GM12875 (cell line): ENCODE measurements around the gene CDKL1.

Source experiments
- H3K4me3 ChIP-seq: one replicate; pipeline ENCODE4 v1.5.1; 2011; ENCODE audit warnings: low read depth, low read length, control low read depth
- TF ChIP-seq, protein P1 (sequence below): IDR thresholded peaks from 2 replicates; pipeline ENCODE4 v1.5.1; 2011; ENCODE audit warnings: low read depth, mild to moderate bottlenecking, control low read depth, inconsistent platforms, low read length, moderate library complexity, borderline replicate concordance; ENCODE audit not compliant: insufficient read depth

The CDKL1 gene

GRCh38 chr14:50301914-50302313 lies 94.8 kb downstream of the CDKL1 start:
- TF ChIP-seq, protein P1, sequence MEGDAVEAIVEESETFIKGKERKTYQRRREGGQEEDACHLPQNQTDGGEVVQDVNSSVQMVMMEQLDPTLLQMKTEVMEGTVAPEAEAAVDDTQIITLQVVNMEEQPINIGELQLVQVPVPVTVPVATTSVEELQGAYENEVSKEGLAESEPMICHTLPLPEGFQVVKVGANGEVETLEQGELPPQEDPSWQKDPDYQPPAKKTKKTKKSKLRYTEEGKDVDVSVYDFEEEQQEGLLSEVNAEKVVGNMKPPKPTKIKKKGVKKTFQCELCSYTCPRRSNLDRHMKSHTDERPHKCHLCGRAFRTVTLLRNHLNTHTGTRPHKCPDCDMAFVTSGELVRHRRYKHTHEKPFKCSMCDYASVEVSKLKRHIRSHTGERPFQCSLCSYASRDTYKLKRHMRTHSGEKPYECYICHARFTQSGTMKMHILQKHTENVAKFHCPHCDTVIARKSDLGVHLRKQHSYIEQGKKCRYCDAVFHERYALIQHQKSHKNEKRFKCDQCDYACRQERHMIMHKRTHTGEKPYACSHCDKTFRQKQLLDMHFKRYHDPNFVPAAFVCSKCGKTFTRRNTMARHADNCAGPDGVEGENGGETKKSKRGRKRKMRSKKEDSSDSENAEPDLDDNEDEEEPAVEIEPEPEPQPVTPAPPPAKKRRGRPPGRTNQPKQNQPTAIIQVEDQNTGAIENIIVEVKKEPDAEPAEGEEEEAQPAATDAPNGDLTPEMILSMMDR: no peak
- no peak overlapping the region for H3K4me3 ChIP-seq

GRCh38 chr14:50299585-50299984 lies 97.1 kb downstream of the CDKL1 start:
- TF ChIP-seq, protein P1: no peak
- H3K4me3 ChIP-seq: no peak overlapping the region

GRCh38 chr14:50290306-50290705 lies 106.4 kb downstream of the CDKL1 start:
- TF ChIP-seq, protein P1: no peak
- H3K4me3 ChIP-seq: no peak overlapping the region

GRCh38 chr14:50288146-50288545 lies 108.5 kb downstream of the CDKL1 start:
- no peak overlapping the region for H3K4me3 ChIP-seq
- TF ChIP-seq, protein P1: no peak

DNA sequence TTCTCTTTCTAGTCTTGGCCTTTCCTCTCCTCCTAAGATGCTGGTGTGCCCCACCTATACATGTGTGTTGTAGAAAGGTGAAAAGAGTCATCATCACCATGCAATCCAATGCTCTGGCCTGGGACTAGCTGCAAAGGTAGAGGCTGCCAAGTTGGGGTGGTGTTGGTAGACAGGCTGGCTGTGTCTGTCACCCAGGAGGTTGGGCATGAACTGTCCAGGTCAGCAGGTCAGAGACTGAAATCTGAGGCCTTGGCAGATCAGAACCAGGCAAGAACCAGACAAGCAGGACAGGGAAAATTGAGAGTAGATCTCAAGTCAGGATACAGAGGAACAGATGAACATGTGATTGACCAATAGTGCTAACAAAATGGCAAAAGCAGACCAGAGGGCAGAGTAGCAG lies 110.8 kb downstream of the CDKL1 start:
- TF ChIP-seq, protein P1: no peak
- H3K4me3 ChIP-seq: no peak overlapping the region
